Activated T-helper 17 cell treated with anti-CD3 and anti-CD28 coated beads, Interleukin-2, amount 50 U/mL, for 72 hours (primary cell): ENCODE results near the gene CERT1. TPM values are rescaled to one million over a fixed set of nuclear protein-coding genes. Genes with fewer than 3 reads are reported as not detected.
"Not testable (repeated sequence)": the region's sequence is repeated elsewhere in the genome, so short reads cannot be mapped to it uniquely, and the experiment has no call there.

Source experiments
- ATAC-seq: fragments of 150-1000 bp; cut with Tn5 transposase; replicated peaks from 2 replicates; pipeline ENCODE4 v1.10.0; 2021; ENCODE audit warnings: mild to moderate bottlenecking, moderate library complexity
- H3K27ac Mint-ChIP-seq: one replicate; pipeline ENCODE4 v1.8.0; 2022; ENCODE audit warnings: mixed read lengths
- H3K27me3 Mint-ChIP-seq: one replicate; pipeline ENCODE4 v1.8.0; 2022; ENCODE audit warnings: mixed read lengths
- H3K36me3 Mint-ChIP-seq: one replicate; pipeline ENCODE4 v1.8.0; 2022; ENCODE audit warnings: low read depth, mild to moderate bottlenecking, mixed read lengths
- H3K4me1 Mint-ChIP-seq: one replicate; pipeline ENCODE4 v1.8.0; 2022; ENCODE audit warnings: mixed read lengths
- H3K4me3 Mint-ChIP-seq: one replicate; pipeline ENCODE4 v1.8.0; 2022; ENCODE audit warnings: mild to moderate bottlenecking, mixed read lengths
- H3K9me3 Mint-ChIP-seq: one replicate; pipeline ENCODE4 v1.8.0; 2022; ENCODE audit warnings: mixed read lengths
- total RNA-seq, 2 donors: library from RNA; stranded (reverse); gene quantifications; one replicate each; pipeline ENCODE4 v1.2.3, GENCODE V29; 2022

The CERT1 gene
- total RNA-seq, result 10 to 100 TPM; 24.9 to 40.3 TPM

- H3K27ac Mint-ChIP-seq, result peak within 1 kb of the TSS; percentile 83
- no peaks in the 10 kb centered on the region for H3K27me3 Mint-ChIP-seq
- peaks cover 34% of the 10 kb centered on the region for H3K36me3 Mint-ChIP-seq
- peak; percentile 96 for ATAC-seq
- peak within 1 kb of the TSS; percentile 93 for H3K4me3 Mint-ChIP-seq
- H3K4me1 Mint-ChIP-seq, result peaks cover 27% of the 10 kb centered on the region
- no peaks in the 10 kb centered on the region for H3K9me3 Mint-ChIP-seq
These were observed at the start of gene CERT1, which contains the start of gene POLK for GRCh38 chr5:75511435-75512382. CERT1 (minus strand) TSS chr5:75511629; CDS start chr5:75511207, 422 bp downstream. POLK (plus strand) TSS chr5:75511891.

GRCh38 chr5:75560655-75561054 is 49.2 kb upstream of the CERT1 start:
- Mint-ChIP-seq H3K36me3 (peaks cover 75% of the 10 kb centered on the region), H3K4me1 (peaks cover 35% of the 10 kb centered on the region)
- ATAC-seq, H3K27me3 Mint-ChIP-seq, H3K27ac Mint-ChIP-seq, H3K9me3 Mint-ChIP-seq, H3K4me3 Mint-ChIP-seq: not testable (repeated sequence)

GRCh38 chr5:75558981-75559632 is 47.7 kb upstream of the CERT1 start:
- H3K4me1 Mint-ChIP-seq, result peaks cover 31% of the 10 kb centered on the region
- ATAC-seq, result no peak
- H3K9me3 Mint-ChIP-seq, result peaks cover 6% of the 10 kb centered on the region
- no peak overlapping the region for H3K4me3 Mint-ChIP-seq
- no peak overlapping the region for H3K27ac Mint-ChIP-seq
- H3K27me3 Mint-ChIP-seq, result no peaks in the 10 kb centered on the region
- H3K36me3 Mint-ChIP-seq, result peaks cover 88% of the 10 kb centered on the region

- H3K36me3 Mint-ChIP-seq, result peaks cover 88% of the 10 kb centered on the region
- H3K4me1 Mint-ChIP-seq, result peaks cover 25% of the 10 kb centered on the region
- no peak overlapping the region for H3K4me3 Mint-ChIP-seq
- no peak overlapping the region for H3K27ac Mint-ChIP-seq
- H3K27me3 Mint-ChIP-seq, result no peaks in the 10 kb centered on the region
- peaks cover 1% of the 10 kb centered on the region for H3K9me3 Mint-ChIP-seq
- no peak for ATAC-seq
These were observed 46.8 kb upstream of the CERT1 start for GRCh38 chr5:75558221-75558620.

GRCh38 chr5:75553358-75553757 is 41.9 kb upstream of the CERT1 start:
- H3K27me3 Mint-ChIP-seq, result no peaks in the 10 kb centered on the region
- H3K9me3 Mint-ChIP-seq, result no peaks in the 10 kb centered on the region
- ATAC-seq, result no peak
- no peak overlapping the region for H3K27ac Mint-ChIP-seq
- peaks cover 15% of the 10 kb centered on the region for H3K4me1 Mint-ChIP-seq
- H3K4me3 Mint-ChIP-seq, result no peak overlapping the region
- peaks cover 78% of the 10 kb centered on the region for H3K36me3 Mint-ChIP-seq

- no peaks in the 10 kb centered on the region for H3K27me3 Mint-ChIP-seq
- H3K27ac Mint-ChIP-seq, result no peak overlapping the region
- ATAC-seq, result no peak
- peaks cover 15% of the 10 kb centered on the region for H3K4me1 Mint-ChIP-seq
- no peaks in the 10 kb centered on the region for H3K9me3 Mint-ChIP-seq
- no peak overlapping the region for H3K4me3 Mint-ChIP-seq
- peaks cover 73% of the 10 kb centered on the region for H3K36me3 Mint-ChIP-seq
These were observed 41.3 kb upstream of the CERT1 start for GRCh38 chr5:75552764-75553163.

GRCh38 chr5:75551471-75551870 is 40.0 kb upstream of the CERT1 start:
- Mint-ChIP-seq H3K4me1 (peaks cover 7% of the 10 kb centered on the region), H3K27me3 (no peaks in the 10 kb centered on the region), H3K9me3 (no peaks in the 10 kb centered on the region), H3K4me3 (no peak overlapping the region), H3K27ac (peak overlapping the region; percentile 46), H3K36me3 (peaks cover 73% of the 10 kb centered on the region)
- no peak for ATAC-seq

GRCh38 chr5:75550597-75550996 is 39.2 kb upstream of the CERT1 start:
- Mint-ChIP-seq H3K4me1 (peaks cover 7% of the 10 kb centered on the region), H3K36me3 (peaks cover 64% of the 10 kb centered on the region), H3K9me3 (no peaks in the 10 kb centered on the region), H3K27me3 (no peaks in the 10 kb centered on the region), H3K4me3 (no peak overlapping the region), H3K27ac (no peak overlapping the region)
- ATAC-seq, result no peak

- ATAC-seq, result no peak
- Mint-ChIP-seq H3K4me1 (no peaks in the 10 kb centered on the region), H3K4me3 (no peak overlapping the region), H3K27me3 (no peaks in the 10 kb centered on the region), H3K27ac (no peak overlapping the region), H3K9me3 (no peaks in the 10 kb centered on the region), H3K36me3 (peaks cover 48% of the 10 kb centered on the region)
These were observed 36.4 kb upstream of the CERT1 start for GRCh38 chr5:75547812-75548211.

- Mint-ChIP-seq H3K4me1 (no peaks in the 10 kb centered on the region), H3K27me3 (no peaks in the 10 kb centered on the region), H3K4me3 (no peak overlapping the region), H3K27ac (no peak overlapping the region), H3K36me3 (peaks cover 39% of the 10 kb centered on the region), H3K9me3 (no peaks in the 10 kb centered on the region)
- ATAC-seq, result no peak
These were observed 35.4 kb upstream of the CERT1 start for GRCh38 chr5:75546830-75547229.

- Mint-ChIP-seq H3K27me3 (no peaks in the 10 kb centered on the region), H3K4me3 (no peak overlapping the region), H3K36me3 (peaks cover 33% of the 10 kb centered on the region), H3K27ac (no peak overlapping the region), H3K4me1 (no peaks in the 10 kb centered on the region), H3K9me3 (no peaks in the 10 kb centered on the region)
- ATAC-seq, result no peak
These were observed 33.7 kb upstream of the CERT1 start for GRCh38 chr5:75545131-75545530.

- Mint-ChIP-seq H3K36me3 (peaks cover 58% of the 10 kb centered on the region), H3K27ac (no peak overlapping the region), H3K4me1 (peaks cover 16% of the 10 kb centered on the region), H3K9me3 (peaks cover 12% of the 10 kb centered on the region), H3K4me3 (no peak overlapping the region), H3K27me3 (no peaks in the 10 kb centered on the region)
- no peak for ATAC-seq
These were observed 26.8 kb upstream of the CERT1 start for GRCh38 chr5:75538211-75538610.

- H3K4me1 Mint-ChIP-seq, result peaks cover 18% of the 10 kb centered on the region
- H3K36me3 Mint-ChIP-seq, result peaks cover 69% of the 10 kb centered on the region
- H3K27me3 Mint-ChIP-seq, result no peaks in the 10 kb centered on the region
- no peak overlapping the region for H3K27ac Mint-ChIP-seq
- H3K9me3 Mint-ChIP-seq, result peaks cover 16% of the 10 kb centered on the region
- no peak for ATAC-seq
- no peak overlapping the region for H3K4me3 Mint-ChIP-seq
These were observed 25.4 kb upstream of the CERT1 start for GRCh38 chr5:75536694-75537360.

- Mint-ChIP-seq H3K27ac (no peak overlapping the region), H3K36me3 (peaks cover 70% of the 10 kb centered on the region), H3K4me1 (peaks cover 18% of the 10 kb centered on the region), H3K9me3 (peaks cover 16% of the 10 kb centered on the region), H3K4me3 (no peak overlapping the region), H3K27me3 (no peaks in the 10 kb centered on the region)
- ATAC-seq, result no peak
These were observed 24.7 kb upstream of the CERT1 start for GRCh38 chr5:75536147-75536546.
